Mesenchymal stem cell (in vitro differentiated cells and primary cell): ENCODE results near the gene ASCC1.

Source experiments
- DNase-seq: peaks from one replicate; pipeline ENCODE4 v3.0.0-alpha.2; 2013
- H2AFZ ChIP-seq: one replicate; pipeline ENCODE4 v1.6.1; 2013; ENCODE audit warnings: low read depth, mild to moderate bottlenecking, control low read depth, inconsistent platforms, low read length, moderate library complexity
- H2AK5ac ChIP-seq: 2 replicates; pipeline ENCODE4 v1.6.1; 2013; ENCODE audit warnings: low read length, moderate library complexity, mild to moderate bottlenecking, inconsistent platforms; ENCODE audit not compliant: severe bottlenecking
- H2BK120ac ChIP-seq: one replicate; pipeline ENCODE4 v1.6.1; 2013; ENCODE audit warnings: low read depth, mild to moderate bottlenecking, inconsistent platforms, low read length, moderate library complexity
- H2BK12ac ChIP-seq, 2 experiments: one replicate each; pipeline ENCODE4 v1.6.1; 2013; ENCODE audit warnings: inconsistent platforms in 2 of 2, low read length in 2 of 2, mild to moderate bottlenecking in 2 of 2, moderate library complexity in 2 of 2, control low read depth in 1 of 2
- H2BK15ac ChIP-seq: one replicate; pipeline ENCODE4 v1.6.1; 2013; ENCODE audit warnings: mild to moderate bottlenecking, low read depth, inconsistent platforms; ENCODE audit not compliant: poor library complexity, severe bottlenecking
- H2BK5ac ChIP-seq: 2 replicates; pipeline ENCODE4 v1.6.1; 2013; ENCODE audit warnings: low read depth, mild to moderate bottlenecking, low read length, control low read depth, inconsistent platforms; ENCODE audit not compliant: poor library complexity, severe bottlenecking
- H3K14ac ChIP-seq, 2 experiments: one replicate each; pipeline ENCODE4 v1.6.1; 2013; ENCODE audit warnings: inconsistent platforms in 2 of 2, low read length in 2 of 2, control low read depth in 1 of 2, mild to moderate bottlenecking in 1 of 2, moderate library complexity in 1 of 2
- H3K18ac ChIP-seq, 2 experiments: one replicate each; pipeline ENCODE4 v1.6.1; 2013; ENCODE audit warnings: inconsistent platforms in 2 of 2, low read length in 2 of 2, control low read depth in 1 of 2, low read depth in 1 of 2, mild to moderate bottlenecking in 1 of 2
- H3K23ac ChIP-seq, 2 experiments: one replicate each; pipeline ENCODE4 v1.6.1; 2013; ENCODE audit warnings: inconsistent platforms in 2 of 2, low read length in 2 of 2, mild to moderate bottlenecking in 2 of 2, moderate library complexity in 2 of 2, control low read depth in 1 of 2
- H3K27ac ChIP-seq: 2 replicates; pipeline ENCODE4 v1.5.1; 2013; ENCODE audit warnings: mild to moderate bottlenecking, moderate library complexity, low read length, control low read depth, inconsistent platforms; ENCODE audit not compliant: poor library complexity, severe bottlenecking
- H3K27me3 ChIP-seq, 2 experiments: 2 replicates each; pipeline versions ENCODE4 v1.6.1 to v1.7.0; 2013; ENCODE audit warnings: low read length in 2 of 2, mild to moderate bottlenecking in 2 of 2, moderate library complexity in 2 of 2, control low read depth in 1 of 2, inconsistent platforms in 1 of 2; ENCODE audit not compliant: control insufficient read depth in 1 of 2, insufficient read depth in 1 of 2
- H3K36me3 ChIP-seq, 2 experiments: 2 replicates each; pipeline versions ENCODE4 v1.6.1 to v1.7.0; 2013; ENCODE audit warnings: low read length in 2 of 2, control low read depth in 1 of 2, inconsistent platforms in 1 of 2, low read depth in 1 of 2, mild to moderate bottlenecking in 1 of 2; ENCODE audit not compliant: insufficient read depth in 2 of 2, control insufficient read depth in 1 of 2
- H3K4ac ChIP-seq, 2 experiments: one replicate each; pipeline ENCODE4 v1.6.1; 2013; ENCODE audit warnings: inconsistent platforms in 2 of 2, low read length in 2 of 2, mild to moderate bottlenecking in 2 of 2, moderate library complexity in 2 of 2, control low read depth in 1 of 2, low read depth in 1 of 2
- H3K4me1 ChIP-seq: 2 replicates; pipeline ENCODE4 v1.6.1; 2013; ENCODE audit warnings: low read depth, low read length, control low read depth; ENCODE audit not compliant: control insufficient read depth, insufficient read depth
- H3K4me2 ChIP-seq: 2 replicates; pipeline ENCODE4 v1.6.1; 2013; ENCODE audit warnings: low read length, mild to moderate bottlenecking, inconsistent platforms; ENCODE audit not compliant: poor library complexity, severe bottlenecking
- H3K4me3 ChIP-seq, 2 experiments: 2 replicates each; pipeline versions ENCODE4 v1.5.1 to v1.7.0; 2013; ENCODE audit warnings: low read length in 2 of 2, mild to moderate bottlenecking in 2 of 2, control low read depth in 1 of 2, low read depth in 1 of 2; ENCODE audit not compliant: insufficient read depth in 1 of 2
- H3K79me1 ChIP-seq: replicated peaks from 2 replicates; pipeline ENCODE4 v1.6.1; 2013; ENCODE audit warnings: mild to moderate bottlenecking, control low read depth, low read length, inconsistent platforms; ENCODE audit not compliant: poor library complexity, severe bottlenecking
- H3K9ac ChIP-seq: 2 replicates; pipeline ENCODE4 v1.7.0; 2013; ENCODE audit warnings: mild to moderate bottlenecking, low read length, moderate library complexity
- H3K9me3 ChIP-seq: 2 replicates; pipeline ENCODE4 v1.7.0; 2013; ENCODE audit warnings: mild to moderate bottlenecking, low read length; ENCODE audit not compliant: control insufficient read depth
- H4K8ac ChIP-seq: one replicate; pipeline ENCODE4 v1.6.1; 2013; ENCODE audit warnings: inconsistent platforms, mild to moderate bottlenecking, low read length, moderate library complexity
- H4K91ac ChIP-seq: one replicate; pipeline ENCODE4 v1.6.1; 2013; ENCODE audit warnings: mild to moderate bottlenecking, low read length, inconsistent platforms
- WGBS: methylation state at CpG from one replicate; pipeline ENCODE4 v1.1.7; 2013; ENCODE audit warnings: mixed read lengths; 5-methylcytosine and 5-hydroxymethylcytosine counted together

Gene ASCC1

DNA sequence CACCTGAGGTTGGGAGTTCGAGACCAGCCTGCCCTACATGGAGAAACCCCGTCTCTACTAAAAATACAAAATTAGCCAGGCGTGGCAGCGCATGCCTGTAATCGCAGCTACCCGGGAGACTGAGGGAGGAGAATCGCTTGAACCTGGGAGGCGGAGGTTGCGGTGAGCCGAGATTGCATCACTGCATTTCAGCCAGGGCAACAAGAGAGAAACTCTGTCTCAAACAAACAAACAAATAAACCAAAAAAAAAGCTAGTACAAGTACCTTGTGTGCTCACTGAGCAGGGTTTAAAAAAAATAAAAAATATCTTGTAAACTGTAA lies 116.5 kb downstream of the ASCC1 start:
- H2AFZ ChIP-seq: no peak overlapping the region
- no peaks in the 10 kb centered on the region for H3K27me3 ChIP-seq
- no peak overlapping the region for H2BK5ac ChIP-seq
- peak overlapping the region in 1 of 2 experiments; percentile 54 for H3K18ac ChIP-seq
- 90% methylated on average over 10 of the region's 10 CpGs for WGBS
- no peaks in the 10 kb centered on the region for H3K79me1 ChIP-seq
- H4K91ac ChIP-seq: no peak overlapping the region
- no peak overlapping the region for H2BK15ac ChIP-seq
- H2AK5ac ChIP-seq: no peak overlapping the region
- no peak overlapping the region for H3K9ac ChIP-seq
- no peak overlapping the region for H3K4me3 ChIP-seq
- no peak overlapping the region for H3K4me2 ChIP-seq
- peaks cover 6 to 29% of the 10 kb centered on the region in 2 experiments for H3K36me3 ChIP-seq
- no peak overlapping the region for H2BK120ac ChIP-seq
- H4K8ac ChIP-seq: no peak overlapping the region
- no peak for DNase-seq
- H3K27ac ChIP-seq: no peak overlapping the region
- no peak overlapping the region for H2BK12ac ChIP-seq
- H3K4me1 ChIP-seq: peaks cover 1% of the 10 kb centered on the region
- H3K14ac ChIP-seq: no peak overlapping the region
- no peak overlapping the region for H3K4ac ChIP-seq
- H3K23ac ChIP-seq: no peak overlapping the region
- no peaks in the 10 kb centered on the region for H3K9me3 ChIP-seq

DNA sequence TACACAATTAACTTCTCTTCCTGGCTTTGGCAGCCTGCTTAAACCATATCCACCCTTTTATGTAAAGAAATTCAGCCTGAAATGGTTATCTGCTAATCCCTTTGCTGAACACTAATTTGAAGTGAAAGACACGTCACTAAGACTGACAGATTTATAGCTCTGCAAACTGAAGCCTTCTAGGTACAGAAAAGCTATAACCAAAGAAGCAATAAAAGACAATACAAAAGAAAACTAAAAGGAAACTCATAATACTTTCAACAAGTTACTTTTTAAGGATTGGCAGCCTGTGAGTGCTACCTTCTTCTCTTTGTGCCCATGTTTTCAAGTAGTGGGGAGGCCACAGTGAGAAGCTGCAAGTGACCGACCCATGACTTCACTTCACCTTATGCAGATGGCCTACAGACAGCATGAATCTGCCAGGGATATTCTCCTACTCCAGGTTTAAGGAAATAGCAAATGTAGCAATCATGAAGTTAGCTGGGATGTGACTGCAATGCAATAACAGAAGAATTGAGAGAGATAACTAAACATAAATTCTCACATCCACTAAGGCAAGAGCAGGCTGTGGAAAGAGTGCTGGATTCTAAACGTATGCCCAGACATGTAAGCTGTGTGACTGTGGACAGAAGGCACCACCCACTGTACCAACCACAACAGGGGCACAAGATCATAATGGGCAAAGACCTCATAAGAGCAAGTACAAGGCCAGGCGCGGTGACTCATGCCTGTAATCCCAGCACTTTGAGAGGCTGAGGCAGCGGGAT lies 117.1 kb downstream of the ASCC1 start:
- peaks cover 6 to 29% of the 10 kb centered on the region in 2 experiments for H3K36me3 ChIP-seq
- no peak overlapping the region for H3K23ac ChIP-seq
- WGBS: 86% methylated on average over 6 of the region's 6 CpGs
- H3K4me3 ChIP-seq: no peak overlapping the region
- H3K14ac ChIP-seq: no peak overlapping the region
- H3K27ac ChIP-seq: no peak overlapping the region
- H2BK15ac ChIP-seq: no peak overlapping the region
- H3K4me1 ChIP-seq: peaks cover 1% of the 10 kb centered on the region
- DNase-seq: peak; percentile 53
- H2BK12ac ChIP-seq: no peak overlapping the region
- H4K91ac ChIP-seq: no peak overlapping the region
- H2BK5ac ChIP-seq: no peak overlapping the region
- no peak overlapping the region for H4K8ac ChIP-seq
- H3K27me3 ChIP-seq: no peaks in the 10 kb centered on the region
- no peaks in the 10 kb centered on the region for H3K9me3 ChIP-seq
- peak overlapping the region in 1 of 2 experiments; percentile 13 for H3K4ac ChIP-seq
- H2AFZ ChIP-seq: no peak overlapping the region
- no peaks in the 10 kb centered on the region for H3K79me1 ChIP-seq
- H2BK120ac ChIP-seq: no peak overlapping the region
- H3K4me2 ChIP-seq: no peak overlapping the region
- peak overlapping the region; percentile 8 to 54 for H3K18ac ChIP-seq
- no peak overlapping the region for H3K9ac ChIP-seq
- no peak overlapping the region for H2AK5ac ChIP-seq

DNA sequence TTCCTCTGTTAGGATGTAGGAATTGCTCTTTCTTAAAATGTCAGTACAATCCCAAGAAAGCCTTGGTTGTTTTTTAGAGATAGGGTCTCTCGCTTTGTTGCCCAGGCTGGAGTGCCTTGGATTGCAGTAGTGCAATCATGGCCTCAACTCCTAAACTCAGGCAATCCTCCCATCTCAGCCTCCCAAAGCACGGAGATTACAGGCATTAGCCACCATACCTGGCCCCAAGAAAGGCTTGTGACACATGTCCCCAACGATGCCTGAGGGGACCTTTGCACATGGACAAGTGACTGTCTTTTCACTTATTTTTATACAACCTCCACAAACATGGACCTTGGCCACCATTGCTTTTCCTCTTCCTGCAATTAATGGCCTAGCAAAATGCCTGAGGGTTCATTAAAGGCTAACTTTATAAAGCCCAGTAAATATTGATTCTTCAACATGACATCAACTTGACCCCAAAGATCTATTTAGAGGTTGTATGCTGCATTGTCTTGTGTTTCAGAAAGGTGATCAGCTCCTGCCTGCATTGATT lies 117.7 kb downstream of the ASCC1 start:
- peak overlapping the region; percentile 80 for H4K91ac ChIP-seq
- H2BK5ac ChIP-seq: no peak overlapping the region
- no peak overlapping the region for H3K4me2 ChIP-seq
- H3K9me3 ChIP-seq: no peaks in the 10 kb centered on the region
- peak overlapping the region in 1 of 2 experiments; percentile 90 for H3K14ac ChIP-seq
- peaks cover 6 to 27% of the 10 kb centered on the region in 2 experiments for H3K36me3 ChIP-seq
- peak overlapping the region in 1 of 2 experiments; percentile 70 for H2BK12ac ChIP-seq
- H3K27ac ChIP-seq: no peak overlapping the region
- H3K4me3 ChIP-seq: no peak overlapping the region
- no peaks in the 10 kb centered on the region for H3K79me1 ChIP-seq
- no peaks in the 10 kb centered on the region for H3K27me3 ChIP-seq
- H2BK15ac ChIP-seq: no peak overlapping the region
- peak overlapping the region; percentile 13 to 40 for H3K4ac ChIP-seq
- H3K4me1 ChIP-seq: peaks cover 1% of the 10 kb centered on the region
- H2AK5ac ChIP-seq: no peak overlapping the region
- H3K23ac ChIP-seq: no peak overlapping the region
- H3K9ac ChIP-seq: no peak overlapping the region
- H2BK120ac ChIP-seq: no peak overlapping the region
- 98% methylated on average over 3 of the region's 3 CpGs for WGBS
- no peak overlapping the region for H2AFZ ChIP-seq
- no peak for DNase-seq
- peak overlapping the region; percentile 46 to 91 for H3K18ac ChIP-seq
- peak overlapping the region; percentile 72 for H4K8ac ChIP-seq

DNA sequence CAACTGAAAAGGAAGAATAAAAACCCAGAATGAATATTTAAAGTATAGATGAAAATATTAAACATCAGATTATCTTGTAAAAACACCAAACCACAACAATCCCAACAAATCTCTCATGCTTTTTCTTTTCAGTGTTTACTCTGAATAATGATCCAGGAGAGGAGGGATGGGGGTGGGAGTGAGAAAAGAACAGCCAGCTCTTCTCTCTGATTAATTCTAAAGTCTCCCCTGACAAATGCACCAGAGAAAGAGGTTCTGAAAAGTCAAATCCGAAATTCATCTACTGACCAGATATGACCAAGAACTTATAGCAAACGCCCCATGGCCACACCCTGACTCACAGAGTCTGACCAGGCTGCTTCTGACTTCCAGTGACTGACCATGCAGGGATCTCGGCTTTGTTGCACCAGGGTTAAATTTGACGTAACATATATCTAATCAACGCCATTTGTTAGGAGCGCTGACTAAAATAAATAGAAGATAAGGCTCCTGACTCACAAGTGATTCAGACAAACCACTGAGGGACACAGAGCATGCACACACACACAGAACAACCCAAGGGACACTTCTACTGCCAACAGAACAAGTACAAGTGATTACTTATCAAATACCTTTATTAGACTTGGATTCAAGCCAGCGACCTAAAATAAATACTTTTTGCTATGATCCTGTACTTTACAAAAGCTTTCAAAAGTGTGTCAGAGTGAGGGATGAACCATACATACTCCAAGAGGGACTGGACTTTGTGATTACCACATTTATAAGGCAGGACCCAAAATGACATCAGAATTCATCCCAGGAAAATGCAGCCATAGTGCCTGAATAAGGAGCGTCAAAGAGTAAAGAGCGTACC lies 118.4 kb downstream of the ASCC1 start:
- Histone ChIP-seq H2BK15ac (no peak overlapping the region), H3K4me2 (no peak overlapping the region), H3K14ac (no peak overlapping the region), H3K9me3 (no peaks in the 10 kb centered on the region), H3K27me3 (no peaks in the 10 kb centered on the region), H2AK5ac (no peak overlapping the region), H3K18ac (peak overlapping the region; percentile 46 to 91), H2BK12ac (peak overlapping the region in 1 of 2 experiments; percentile 70), H3K79me1 (no peaks in the 10 kb centered on the region), H3K4me1 (peaks cover 1% of the 10 kb centered on the region), H4K8ac (peak overlapping the region; percentile 8), H3K23ac (no peak overlapping the region), H4K91ac (no peak overlapping the region), H3K27ac (no peak overlapping the region), H2AFZ (no peak overlapping the region), H3K36me3 (peaks cover 6 to 26% of the 10 kb centered on the region in 2 experiments), H2BK5ac (no peak overlapping the region), H3K4me3 (no peak overlapping the region), H3K4ac (no peak overlapping the region), H3K9ac (peak overlapping the region; percentile 65), H2BK120ac (no peak overlapping the region)
- 29% methylated on average over 9 of the region's 9 CpGs for WGBS
- peak; percentile 98 for DNase-seq
